PC-9 (cell line): Measurements from ENCODE around the gene LTK. TPM values are rescaled to one million over a fixed set of nuclear protein-coding genes. Genes with fewer than 3 reads are reported as not detected.
A peak's percentile ranks its signal among the peaks of the same experiment; 100 is the strongest.

Source experiments
- BruUV-seq: library from RNA; stranded (reverse); fragments of 400-500 nt; replicated peaks from 2 replicates; lab custom pipeline; 2021; lab: Mats Ljungman, UMichigan
- CTCF ChIA-PET: fragments of 300-600 bp; sonication (Branson Sonifier 250); formaldehyde crosslinking; loops from one replicate; lab custom pipeline; 2022; ENCODE audit warnings: antibody characterized with exemption; lab: Charles Lee
- POLR2A ChIA-PET: fragments of 300-600 bp; sonication (Branson Sonifier 250); formaldehyde crosslinking; loops from one replicate; lab custom pipeline; 2022; ENCODE audit warnings: antibody characterized with exemption; ENCODE audit not compliant: unreplicated experiment; lab: Charles Lee
- DNase-seq, 2 experiments: peaks; one replicate each; pipeline versions ENCODE4 v3.0.0 to v3.0.0-alpha.2; 2015 to 2022; ENCODE audit warnings: mixed read lengths in 1 of 2
- H2AFZ ChIP-seq: fragments of 200-600 bp; sonication (generic); 2 replicates; pipeline ENCODE4 v1.8.1; 2017; ENCODE audit warnings: antibody characterized with exemption
- H3F3A ChIP-seq: fragments of 200-600 bp; sonication (generic); 2 replicates; pipeline ENCODE4 v1.8.1; 2017; ENCODE audit warnings: antibody characterized with exemption, mild to moderate bottlenecking, low read depth; ENCODE audit not compliant: insufficient read depth
- H3K27ac ChIP-seq: fragments of 200-600 bp; sonication (generic); 2 replicates; pipeline ENCODE4 v1.6.1; 2016; ENCODE audit warnings: mixed run types
- H3K27me3 ChIP-seq: fragments of 200-600 bp; sonication (generic); 2 replicates; pipeline ENCODE4 v1.6.1; 2016; ENCODE audit warnings: low read depth, mixed run types; ENCODE audit not compliant: insufficient read depth
- H3K36me3 ChIP-seq: fragments of 200-600 bp; sonication (generic); 2 replicates; pipeline ENCODE4 v1.6.1; 2016; ENCODE audit warnings: low read depth, mixed run types
- H3K4me1 ChIP-seq: fragments of 200-600 bp; sonication (generic); replicated peaks from 2 replicates; pipeline ENCODE4 v1.6.1; 2016; ENCODE audit warnings: mixed run types; ENCODE audit not compliant: insufficient read depth
- H3K4me2 ChIP-seq: fragments of 200-600 bp; sonication (generic); 2 replicates; pipeline ENCODE4 v1.6.1; 2017; ENCODE audit warnings: mixed run types
- H3K4me3 ChIP-seq: fragments of 200-600 bp; sonication (generic); 2 replicates; pipeline ENCODE4 v1.6.1; 2016; ENCODE audit warnings: mixed run types
- H3K79me2 ChIP-seq: fragments of 200-600 bp; sonication (generic); 2 replicates; pipeline ENCODE4 v1.6.1; 2017; ENCODE audit warnings: low read depth, mixed run types
- H3K9me2 ChIP-seq: fragments of 200-600 bp; sonication (generic); 2 replicates; pipeline ENCODE4 v1.8.1; 2017; ENCODE audit warnings: mild to moderate bottlenecking; ENCODE audit not compliant: insufficient read depth
- H3K9me3 ChIP-seq: fragments of 200-600 bp; sonication (generic); 2 replicates; pipeline ENCODE4 v1.8.1; 2016; ENCODE audit warnings: low read depth; ENCODE audit not compliant: insufficient read depth
- H4K20me1 ChIP-seq: fragments of 200-600 bp; sonication (generic); 2 replicates; pipeline ENCODE4 v1.8.1; 2017; ENCODE audit not compliant: insufficient read depth
- EZH2 ChIP-seq: fragments of 200-600 bp; sonication (generic); IDR thresholded peaks from 2 replicates; pipeline ENCODE4 v1.8.0; 2017; ENCODE audit warnings: antibody characterized with exemption, low read depth
- intact Hi-C: fragments of 100-400 bp; cut with micrococcal nuclease; formaldehyde crosslinking; loops from one replicate; pipeline ENCODE4 v1.10.0; 2022; ENCODE audit not compliant: unreplicated experiment
- total RNA-seq: library from RNA; stranded (reverse); gene quantifications from 2 replicates; pipeline ENCODE4 v1.2.3, GENCODE V29; 2021
- TF ChIP-seq, protein P1 (sequence below): fragments of 200-600 bp; sonication (generic); conservative IDR thresholded peaks from 2 replicates; pipeline ENCODE4 v1.6.1; 2017; ENCODE audit warnings: mixed run types, antibody characterized with exemption, mild to moderate bottlenecking, moderate library complexity

Gene LTK
- total RNA-seq, 1 experiment from 2014 or later, result 0.11 TPM

DNA sequence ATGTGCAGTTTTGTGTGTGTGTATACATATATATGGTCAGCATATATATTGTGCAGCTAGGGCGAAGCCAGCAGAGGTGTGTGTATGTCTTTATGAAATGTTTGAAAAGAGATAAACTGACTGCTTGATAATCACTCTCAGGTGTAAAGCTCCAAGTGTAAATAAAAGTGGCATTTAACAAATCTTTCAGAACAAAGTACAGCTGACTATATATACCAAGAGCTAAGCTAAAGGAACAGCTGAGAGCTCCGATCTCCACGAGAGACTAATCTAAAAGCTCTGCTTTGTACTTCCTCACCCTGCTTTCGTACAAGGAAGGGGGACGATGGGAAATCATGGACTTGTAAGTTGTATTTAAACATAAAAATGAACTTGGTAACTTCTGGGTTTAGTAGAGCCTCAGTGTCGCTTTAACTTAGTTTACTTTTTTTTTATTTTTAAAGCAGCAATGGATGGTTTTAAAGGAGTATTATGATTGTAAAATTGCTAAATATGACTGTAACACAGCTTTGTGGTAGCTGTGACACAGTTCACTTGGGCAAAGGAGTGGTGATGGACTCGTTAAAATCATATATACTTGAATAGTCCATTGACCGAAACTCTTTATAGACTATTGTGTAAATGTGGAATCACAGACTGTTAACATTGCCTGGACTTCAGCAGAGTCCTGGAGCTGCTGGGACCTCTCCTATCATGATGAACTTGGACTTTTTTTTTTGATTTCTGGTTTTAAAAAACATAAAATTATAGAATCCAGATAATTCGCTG, 31.3 kb downstream of the LTK start:
- H3K79me2 ChIP-seq, result no peaks in the 10 kb centered on the region
- no peak overlapping the region for H2AFZ ChIP-seq
- DNase-seq, result no peak
- H3K36me3 ChIP-seq, result peaks cover 5% of the 10 kb centered on the region; the same call in 1 of the 2 replicates
- POLR2A ChIA-PET, result interaction anchor here (0.6 to 0.7 kb wide), 3 partner anchors 49 to 1957 kb away, joined by 3 to 5 read pairs (median 4); partner anchors contain the start of gene MAPKBP1
- no peaks in the 10 kb centered on the region for H3F3A ChIP-seq
- intact Hi-C loops, result no loop called here
- H4K20me1 ChIP-seq, result no peaks in the 10 kb centered on the region
- BruUV-seq, result no TSS peak
- H3K4me2 ChIP-seq, result no peak overlapping the region
- CTCF ChIA-PET, result no interaction called here
- H3K4me1 ChIP-seq, result peaks cover 5% of the 10 kb centered on the region; the same call in 1 of the 2 replicates
- TF ChIP-seq EZH2, result no peak
- H3K9me3 ChIP-seq, result no peaks in the 10 kb centered on the region
- no peaks in the 10 kb centered on the region for H3K9me2 ChIP-seq
- no peaks in the 10 kb centered on the region for H3K27me3 ChIP-seq
- no peak overlapping the region for H3K27ac ChIP-seq
- H3K4me3 ChIP-seq, result no peak overlapping the region

DNA sequence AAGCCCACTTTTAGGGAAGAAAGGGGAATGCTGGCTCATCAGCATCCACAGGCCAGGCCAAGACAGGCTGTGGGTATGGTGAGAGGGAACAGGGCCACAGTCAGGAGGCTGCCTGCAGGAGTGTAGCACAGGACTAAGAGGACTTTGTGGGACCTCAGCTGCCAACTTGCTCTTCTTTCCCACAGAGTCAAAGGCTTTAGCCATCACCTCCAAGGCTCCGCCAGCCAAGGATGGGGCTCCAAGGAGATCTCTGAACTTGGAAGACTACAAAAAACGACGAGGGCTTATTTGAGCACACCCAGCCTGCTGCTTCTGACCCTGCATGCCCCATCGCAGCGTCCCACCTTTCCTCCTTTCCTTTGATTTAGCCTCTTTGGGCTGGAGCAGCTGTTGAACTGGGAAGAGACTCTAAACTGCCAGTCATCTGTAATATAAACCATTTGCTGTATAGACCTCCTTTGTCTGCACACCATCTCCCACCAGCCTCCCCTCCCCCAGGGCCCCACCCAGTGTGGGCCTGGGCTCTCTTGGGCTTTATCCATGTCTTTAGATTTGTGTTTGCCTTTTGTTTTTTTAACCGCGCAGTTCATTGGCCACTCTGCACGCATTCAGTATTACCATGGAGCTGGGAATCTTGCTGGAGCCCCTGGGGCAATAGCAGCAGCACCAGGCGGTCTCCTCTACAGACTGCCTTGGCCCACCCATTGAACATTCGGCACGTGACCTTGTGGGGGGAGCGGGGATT, 33.1 kb downstream of the LTK start:
- Histone ChIP-seq H3F3A (no peaks in the 10 kb centered on the region), H3K4me3 (no peak overlapping the region), H3K4me2 (no peak overlapping the region), H3K27me3 (no peaks in the 10 kb centered on the region), H3K9me2 (no peaks in the 10 kb centered on the region), H3K27ac (no peak overlapping the region), H3K4me1 (peaks cover 11% of the 10 kb centered on the region), H3K9me3 (no peaks in the 10 kb centered on the region), H3K36me3 (peaks cover 10% of the 10 kb centered on the region), H3K79me2 (no peaks in the 10 kb centered on the region), H4K20me1 (no peaks in the 10 kb centered on the region), H2AFZ (no peak overlapping the region)
- CTCF ChIA-PET, result interaction anchor here (0.6 kb wide), 1 partner anchor 222 kb away, joined by 4 read pairs; no protein-coding TSS in a partner anchor
- no peak for DNase-seq
- TF ChIP-seq EZH2, result no peak
- TF ChIP-seq, protein P1, sequence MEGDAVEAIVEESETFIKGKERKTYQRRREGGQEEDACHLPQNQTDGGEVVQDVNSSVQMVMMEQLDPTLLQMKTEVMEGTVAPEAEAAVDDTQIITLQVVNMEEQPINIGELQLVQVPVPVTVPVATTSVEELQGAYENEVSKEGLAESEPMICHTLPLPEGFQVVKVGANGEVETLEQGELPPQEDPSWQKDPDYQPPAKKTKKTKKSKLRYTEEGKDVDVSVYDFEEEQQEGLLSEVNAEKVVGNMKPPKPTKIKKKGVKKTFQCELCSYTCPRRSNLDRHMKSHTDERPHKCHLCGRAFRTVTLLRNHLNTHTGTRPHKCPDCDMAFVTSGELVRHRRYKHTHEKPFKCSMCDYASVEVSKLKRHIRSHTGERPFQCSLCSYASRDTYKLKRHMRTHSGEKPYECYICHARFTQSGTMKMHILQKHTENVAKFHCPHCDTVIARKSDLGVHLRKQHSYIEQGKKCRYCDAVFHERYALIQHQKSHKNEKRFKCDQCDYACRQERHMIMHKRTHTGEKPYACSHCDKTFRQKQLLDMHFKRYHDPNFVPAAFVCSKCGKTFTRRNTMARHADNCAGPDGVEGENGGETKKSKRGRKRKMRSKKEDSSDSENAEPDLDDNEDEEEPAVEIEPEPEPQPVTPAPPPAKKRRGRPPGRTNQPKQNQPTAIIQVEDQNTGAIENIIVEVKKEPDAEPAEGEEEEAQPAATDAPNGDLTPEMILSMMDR, result no peak
- BruUV-seq, result no TSS peak
- POLR2A ChIA-PET, result no interaction called here
- intact Hi-C loops, result no loop called here

DNA sequence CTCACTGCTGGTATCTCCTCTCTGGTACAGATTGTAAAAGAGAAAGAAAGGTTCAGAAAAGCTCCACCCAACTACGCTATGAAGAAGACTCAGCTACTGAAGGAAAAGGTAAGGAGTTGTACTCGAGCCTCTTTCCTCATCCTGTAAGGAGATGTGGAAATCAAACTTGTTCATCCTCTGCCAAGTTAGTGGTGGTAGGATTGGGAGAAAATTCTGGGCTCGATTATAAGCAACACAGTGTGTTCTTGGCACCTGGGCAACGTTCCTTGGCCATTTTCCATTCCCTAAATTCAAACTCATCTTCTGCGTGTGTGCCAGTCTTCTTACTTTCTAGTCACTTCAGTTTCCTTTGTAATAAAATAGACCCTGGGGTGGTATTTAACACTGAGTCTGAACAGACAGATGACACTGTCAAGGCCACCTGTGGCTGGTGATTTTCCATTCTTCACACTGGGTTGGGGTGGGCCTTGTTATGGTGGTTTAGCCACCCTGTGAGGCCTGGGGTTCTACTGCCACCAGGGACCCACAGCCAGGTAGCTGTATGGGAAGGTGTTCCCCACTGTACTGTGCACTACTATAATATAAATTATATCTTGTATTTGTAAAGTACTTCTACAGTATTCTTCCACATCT, 37.1 kb downstream of the LTK start:
- Histone ChIP-seq H3K9me3 (no peaks in the 10 kb centered on the region), H3K4me1 (peaks cover 11% of the 10 kb centered on the region), H3K4me2 (no peak overlapping the region), H3K4me3 (no peak overlapping the region), H3F3A (no peaks in the 10 kb centered on the region), H2AFZ (no peak overlapping the region), H4K20me1 (no peaks in the 10 kb centered on the region), H3K79me2 (no peaks in the 10 kb centered on the region), H3K27me3 (no peaks in the 10 kb centered on the region), H3K9me2 (no peaks in the 10 kb centered on the region), H3K27ac (peak overlapping the region; percentile 81), H3K36me3 (peaks cover 16% of the 10 kb centered on the region)
- TF ChIP-seq, protein P1, result no peak
- no peak for TF ChIP-seq EZH2
- ChIA-PET POLR2A (no interaction called here), CTCF (no interaction called here)
- no TSS peak for BruUV-seq
- no peak for DNase-seq
- intact Hi-C loops, result no loop called here
